ENCODE data around the gene PHTF2. TPM values are rescaled to one million over a fixed set of nuclear protein-coding genes. Genes with fewer than 3 reads are reported as not detected.

The PHTF2 gene
- total and polyA plus RNA-seq, 2 donors (not counting 3 experiments of a cell fraction or from before 2014, with no cell fraction given), result 13.3 to 21.4 TPM

GRCh38 chr7:77791956-77792355 lies 6.6 kb upstream of the PHTF2 start:
- CTCF ChIA-PET, result interaction anchor here (1.5 kb wide), 1 partner anchor 140 kb away, joined by 4 read pairs; no protein-coding TSS in a partner anchor
- Histone ChIP-seq H3K9me1 (replicated peaks; ENCODE audit: control insufficient read depth, extremely low read depth, insufficient read depth, low read length) (no peaks in the 10 kb centered on the region), H3K36me3 (ENCODE audit: control insufficient read depth in 2 of 2, extremely low read depth in 1 of 2, insufficient read depth in 2 of 2, low read length in 2 of 2) (no peaks in the 10 kb centered on the region), H3K4me3 (replicated peaks in 1 of 3; ENCODE audit: insufficient read depth in 1 of 3, low read depth in 1 of 3, low read length in 3 of 3) (no peak overlapping the region), H3K27me3 (ENCODE audit: control insufficient read depth in 2 of 2, insufficient read depth in 2 of 2, low read length in 2 of 2) (no peaks in the 10 kb centered on the region), H3K4me1 (ENCODE audit: control insufficient read depth, extremely low read depth, insufficient read depth, low read length) (peaks cover 5% of the 10 kb centered on the region), H4K20me1 (replicated peaks; ENCODE audit: control insufficient read depth, extremely low read depth, insufficient read depth, low read length) (no peaks in the 10 kb centered on the region), H3K4me2 (ENCODE audit: insufficient read depth, low read length) (no peak overlapping the region), H3K27ac (ENCODE audit: insufficient read depth, low read depth, low read length) (no peak overlapping the region), H3K9me3 (replicated peaks; ENCODE audit: control insufficient read depth, insufficient read depth, low read length) (no peaks in the 10 kb centered on the region), H3K9ac (replicated peaks; ENCODE audit: extremely low read depth, insufficient read depth, low read length) (no peak overlapping the region), H2AFZ (ENCODE audit: low read depth, low read length) (no peak overlapping the region), H3K79me2 (ENCODE audit: control insufficient read depth, insufficient read depth, low read length) (peaks cover 8% of the 10 kb centered on the region)
- TF ChIP-seq FOS (IDR thresholded peaks at IDR 0.05; ENCODE audit: borderline replicate concordance, insufficient read depth, low read length) (no peak), MYC (IDR thresholded peaks at IDR 0.05; ENCODE audit: low read depth, low read length) (no peak)
- BruUV-seq (replicated peaks), result no TSS peak
- no peak for DNase-seq (ENCODE audit: low read depth, low spot score)
- intact Hi-C loops (cut with micrococcal nuclease) (no loop called here), dilution Hi-C loops (cut with MboI; ENCODE audit: extremely low pct_ligation_motif_present, low sequenced_read_pairs) (no loop called here)
- no peak for FAIRE-seq
- POLR2A ChIA-PET, result no interaction called here

GRCh38 chr7:77794000-77794399 lies 4.6 kb upstream of the PHTF2 start:
- no peak for FAIRE-seq
- CTCF ChIA-PET, result interaction anchor here (1.0 kb wide), 1 partner anchor 142 kb away, joined by 3 read pairs; no protein-coding TSS in a partner anchor
- H3K79me2 ChIP-seq (ENCODE audit: control insufficient read depth, insufficient read depth, low read length), result peaks cover 18% of the 10 kb centered on the region

More at GRCh38 chr7:77794000-77794399, 4.6 kb upstream of the PHTF2 start:
- no peaks in the 10 kb centered on the region for H3K9me1 ChIP-seq (replicated peaks; ENCODE audit: control insufficient read depth, extremely low read depth, insufficient read depth, low read length)
- dilution Hi-C loops (cut with MboI; ENCODE audit: extremely low pct_ligation_motif_present, low sequenced_read_pairs), result no loop called here
- DNase-seq (ENCODE audit: low read depth, low spot score), result no peak
- no peak overlapping the region for H3K9ac ChIP-seq (replicated peaks; ENCODE audit: extremely low read depth, insufficient read depth, low read length)
- no peak overlapping the region for H3K27ac ChIP-seq (ENCODE audit: insufficient read depth, low read depth, low read length)
- TF ChIP-seq GATA2 (IDR thresholded peaks at IDR 0.05; ENCODE audit: insufficient read depth, insufficient read length, low read depth, low read length) (no peak), CTCF (IDR thresholded peaks at IDR 0.05; ENCODE audit: extremely low read depth in 1 of 2, insufficient read depth in 1 of 2, low read depth in 1 of 2, low read length in 2 of 2) (no peak), JUN (IDR thresholded peaks at IDR 0.05; ENCODE audit: borderline replicate concordance, insufficient read depth, insufficient read length, low read depth) (no peak)
- no peak overlapping the region for H3K4me3 ChIP-seq (replicated peaks in 1 of 3; ENCODE audit: insufficient read depth in 1 of 3, low read depth in 1 of 3, low read length in 3 of 3)
- no peaks in the 10 kb centered on the region for H3K36me3 ChIP-seq (ENCODE audit: control insufficient read depth in 2 of 2, extremely low read depth in 1 of 2, insufficient read depth in 2 of 2, low read length in 2 of 2)
- H4K20me1 ChIP-seq (replicated peaks; ENCODE audit: control insufficient read depth, extremely low read depth, insufficient read depth, low read length), result no peaks in the 10 kb centered on the region
- H2AFZ ChIP-seq (ENCODE audit: low read depth, low read length), result no peak overlapping the region
- BruUV-seq (replicated peaks), result no TSS peak
- intact Hi-C loops (cut with micrococcal nuclease), result no loop called here
- POLR2A ChIA-PET, result no interaction called here
- H3K4me1 ChIP-seq (ENCODE audit: control insufficient read depth, extremely low read depth, insufficient read depth, low read length), result peaks cover 11% of the 10 kb centered on the region
- H3K9me3 ChIP-seq (replicated peaks; ENCODE audit: control insufficient read depth, insufficient read depth, low read length), result no peaks in the 10 kb centered on the region
- H3K27me3 ChIP-seq (ENCODE audit: control insufficient read depth in 2 of 2, insufficient read depth in 2 of 2, low read length in 2 of 2), result no peaks in the 10 kb centered on the region
- no peak overlapping the region for H3K4me2 ChIP-seq (ENCODE audit: insufficient read depth, low read length)
